Measurements from ENCODE around the gene ANAPC2. TPM values are rescaled to one million over a fixed set of nuclear protein-coding genes. Genes with fewer than 3 reads are reported as not detected.
A peak's percentile ranks its signal among the peaks of the same experiment; 100 is the strongest.

The ANAPC2 gene
- total and polyA plus RNA-seq, 4 experiments from 2014 or later, result 3.2 to 125 (median 60.8) TPM

GRCh38 chr9:137163365-137163715 is 25.0 kb downstream of the ANAPC2 start:
- intact Hi-C loops (cut with micrococcal nuclease), result no loop called here
- ChIA-PET CTCF (ENCODE audit: partially characterized antibody) (no interaction called here), POLR2A (ENCODE audit: partially characterized antibody) (interaction anchor here (0.6 to 1.4 kb wide), 4 partner anchors 24 to 78 kb away, joined by 3 to 4 read pairs (median 3); partner anchors contain the start of gene TUBB4B)
- Mint-ChIP-seq H3K27me3 (peaks cover 15 to 24% of the 10 kb centered on the region in 2 donors), H3K4me1 (peaks cover 3 to 14% (median 5%) of the 10 kb centered on the region in 4 donors), H3K9me3 (no peaks in the 10 kb centered on the region), H3K27ac (no peak overlapping the region), H3K36me3 (no peaks in the 10 kb centered on the region), H3K4me3 (peak overlapping the region in 2 of 8 donors; percentile 15 to 35)
- Histone ChIP-seq H3K36me3 (ENCODE audit: insufficient read depth, low read length) (no peaks in the 10 kb centered on the region), H3K9me3 (ENCODE audit: control insufficient read depth in 1 of 2, low read length in 2 of 2) (no peaks in the 10 kb centered on the region), H3K4me3 (ENCODE audit: low read length in 2 of 2) (no peak overlapping the region), H3K4me1 (ENCODE audit: insufficient read depth, low read length) (peaks cover 6% of the 10 kb centered on the region), H3K27ac (ENCODE audit: low read depth, low read length) (no peak overlapping the region), H3K27me3 (ENCODE audit: insufficient read depth, low read length) (peaks cover 18% of the 10 kb centered on the region)
- no peak for DNase-seq

- Histone ChIP-seq H3K4me1 (ENCODE audit: insufficient read depth, low read length) (peaks cover 6% of the 10 kb centered on the region), H3K9me3 (ENCODE audit: control insufficient read depth in 1 of 2, low read length in 2 of 2) (no peaks in the 10 kb centered on the region), H3K27me3 (ENCODE audit: insufficient read depth, low read length) (peaks cover 19% of the 10 kb centered on the region), H3K27ac (ENCODE audit: low read depth, low read length) (no peak overlapping the region), H3K36me3 (ENCODE audit: insufficient read depth, low read length) (no peaks in the 10 kb centered on the region), H3K4me3 (ENCODE audit: low read length in 2 of 2) (no peak overlapping the region)
- Mint-ChIP-seq H3K4me3 (peak overlapping the region in 4 of 8 donors; percentile 28 to 54 (median 37)), H3K27me3 (peaks cover 17 to 30% of the 10 kb centered on the region in 2 donors), H3K9me3 (no peaks in the 10 kb centered on the region), H3K4me1 (peaks cover 5 to 20% (median 10%) of the 10 kb centered on the region in 4 donors), H3K36me3 (no peaks in the 10 kb centered on the region), H3K27ac (no peak overlapping the region)
- ChIA-PET CTCF (ENCODE audit: partially characterized antibody) (interaction anchor here (0.5 kb wide), 1 partner anchor 40 kb away, joined by 4 read pairs; no protein-coding TSS in a partner anchor), POLR2A (ENCODE audit: partially characterized antibody) (interaction anchor here (0.6 to 1.4 kb wide), 4 partner anchors 25 to 78 kb away, joined by 3 to 4 read pairs (median 3); partner anchors contain the start of gene TUBB4B)
- DNase-seq, result peak in 2 of 5 donors; percentile 23 to 25
- intact Hi-C loops (cut with micrococcal nuclease), result no loop called here
These were observed 25.6 kb downstream of the ANAPC2 start for GRCh38 chr9:137162505-137163364.

GRCh38 chr9:137161558-137162486 is 26.5 kb downstream of the ANAPC2 start:
- Histone ChIP-seq H3K27me3 (ENCODE audit: insufficient read depth, low read length) (peaks cover 16% of the 10 kb centered on the region), H3K9me3 (ENCODE audit: control insufficient read depth in 1 of 2, low read length in 2 of 2) (no peaks in the 10 kb centered on the region), H3K4me3 (ENCODE audit: low read length in 2 of 2) (no peak overlapping the region), H3K4me1 (ENCODE audit: insufficient read depth, low read length) (peaks cover 14% of the 10 kb centered on the region), H3K27ac (ENCODE audit: low read depth, low read length) (no peak overlapping the region), H3K36me3 (ENCODE audit: insufficient read depth, low read length) (no peaks in the 10 kb centered on the region)
- Mint-ChIP-seq H3K4me1 (peaks cover 5 to 25% (median 14%) of the 10 kb centered on the region in 4 donors), H3K4me3 (no peak overlapping the region), H3K36me3 (no peaks in the 10 kb centered on the region), H3K9me3 (no peaks in the 10 kb centered on the region), H3K27ac (no peak overlapping the region), H3K27me3 (peaks cover 17 to 36% of the 10 kb centered on the region in 2 donors)
- ChIA-PET CTCF (ENCODE audit: partially characterized antibody) (no interaction called here), POLR2A (ENCODE audit: partially characterized antibody) (interaction anchor here (1.0 kb wide), 1 partner anchor 26 kb away, joined by 3 read pairs; no protein-coding TSS in a partner anchor)
- intact Hi-C loops (cut with micrococcal nuclease), result no loop called here
- DNase-seq, result no peak

GRCh38 chr9:137160716-137161557 is 27.4 kb downstream of the ANAPC2 start:
- no peak overlapping the region for H3K4me3 ChIP-seq (ENCODE audit: low read length in 2 of 2)
- Mint-ChIP-seq H3K27me3 (peaks cover 12 to 33% of the 10 kb centered on the region in 2 donors), H3K4me3 (no peak overlapping the region), H3K36me3 (no peaks in the 10 kb centered on the region), H3K4me1 (peaks cover 6 to 22% (median 16%) of the 10 kb centered on the region in 4 donors), H3K27ac (no peak overlapping the region), H3K9me3 (no peaks in the 10 kb centered on the region)
- no peak overlapping the region for H3K27ac ChIP-seq (ENCODE audit: low read depth, low read length)
- POLR2A ChIA-PET (ENCODE audit: partially characterized antibody), result no interaction called here
- intact Hi-C loops (cut with micrococcal nuclease), result no loop called here
- CTCF ChIA-PET (ENCODE audit: partially characterized antibody), result no interaction called here
- DNase-seq, result no peak
- H3K36me3 ChIP-seq (ENCODE audit: insufficient read depth, low read length), result no peaks in the 10 kb centered on the region
- no peaks in the 10 kb centered on the region for H3K9me3 ChIP-seq (ENCODE audit: control insufficient read depth in 1 of 2, low read length in 2 of 2)
- peaks cover 19% of the 10 kb centered on the region for H3K4me1 ChIP-seq (ENCODE audit: insufficient read depth, low read length)
- peaks cover 9% of the 10 kb centered on the region for H3K27me3 ChIP-seq (ENCODE audit: insufficient read depth, low read length)

- Histone ChIP-seq H3K27me3 (ENCODE audit: insufficient read depth, low read length) (peaks cover 9% of the 10 kb centered on the region), H3K36me3 (ENCODE audit: insufficient read depth, low read length) (no peaks in the 10 kb centered on the region), H3K4me1 (ENCODE audit: insufficient read depth, low read length) (peaks cover 19% of the 10 kb centered on the region), H3K27ac (ENCODE audit: low read depth, low read length) (no peak overlapping the region), H3K9me3 (ENCODE audit: control insufficient read depth in 1 of 2, low read length in 2 of 2) (no peaks in the 10 kb centered on the region), H3K4me3 (ENCODE audit: low read length in 2 of 2) (no peak overlapping the region)
- H3K4me1 Mint-ChIP-seq, result peaks cover 6 to 22% (median 16%) of the 10 kb centered on the region in 4 donors
- peaks cover 9 to 35% of the 10 kb centered on the region in 2 donors for H3K27me3 Mint-ChIP-seq
- intact Hi-C loops (cut with micrococcal nuclease), result no loop called here
- DNase-seq, result no peak
- no peak overlapping the region for H3K27ac Mint-ChIP-seq
- POLR2A ChIA-PET (ENCODE audit: partially characterized antibody), result no interaction called here
- H3K9me3 Mint-ChIP-seq, result no peaks in the 10 kb centered on the region
- CTCF ChIA-PET (ENCODE audit: partially characterized antibody), result no interaction called here
- no peaks in the 10 kb centered on the region for H3K36me3 Mint-ChIP-seq
- peak overlapping the region in 1 of 8 donors; percentile 9 for H3K4me3 Mint-ChIP-seq
These were observed 28.3 kb downstream of the ANAPC2 start for GRCh38 chr9:137160054-137160425.

- Mint-ChIP-seq H3K36me3 (no peaks in the 10 kb centered on the region), H3K4me3 (no peak overlapping the region), H3K4me1 (peaks cover 6 to 22% (median 16%) of the 10 kb centered on the region in 4 donors), H3K9me3 (no peaks in the 10 kb centered on the region), H3K27ac (no peak overlapping the region), H3K27me3 (peaks cover 9 to 37% of the 10 kb centered on the region in 2 donors)
- intact Hi-C loops (cut with micrococcal nuclease), result no loop called here
- ChIA-PET POLR2A (ENCODE audit: partially characterized antibody) (no interaction called here), CTCF (ENCODE audit: partially characterized antibody) (no interaction called here)
- H3K36me3 ChIP-seq (ENCODE audit: insufficient read depth, low read length), result no peaks in the 10 kb centered on the region
- H3K27me3 ChIP-seq (ENCODE audit: insufficient read depth, low read length), result peaks cover 9% of the 10 kb centered on the region
- DNase-seq, result no peak
- H3K4me3 ChIP-seq (ENCODE audit: low read length in 2 of 2), result no peak overlapping the region
- H3K27ac ChIP-seq (ENCODE audit: low read depth, low read length), result no peak overlapping the region
- no peaks in the 10 kb centered on the region for H3K9me3 ChIP-seq (ENCODE audit: control insufficient read depth in 1 of 2, low read length in 2 of 2)
- H3K4me1 ChIP-seq (ENCODE audit: insufficient read depth, low read length), result peaks cover 19% of the 10 kb centered on the region
These were observed 29.0 kb downstream of the ANAPC2 start for GRCh38 chr9:137159105-137160053.
